ENCODE data around the gene SEMA3G. TPM values are rescaled to one million over a fixed set of nuclear protein-coding genes. Genes with fewer than 3 reads are reported as not detected.

The SEMA3G gene
- polyA plus RNA-seq, 1 donor: 14.1 TPM

- no peak for DNase-seq (ENCODE audit: low read depth)
Observed at GRCh38 chr3:52454250-52454937, 9.5 kb upstream of the SEMA3G start.

GRCh38 chr3:52453496-52454249 is 8.8 kb upstream of the SEMA3G start, which contains the start of gene TNNC1:
TSS of gene TNNC1 (minus strand) at chr3:52454041. CDS start at chr3:52454015, 26 bp downstream.
- no peak for DNase-seq (ENCODE audit: low read depth)

GRCh38 chr3:52452570-52453221 is 7.8 kb upstream of the SEMA3G start:
- no peak for DNase-seq (ENCODE audit: low read depth)

GRCh38 chr3:52452126-52452525 is 7.2 kb upstream of the SEMA3G start:
- DNase-seq (ENCODE audit: low read depth): no peak

GRCh38 chr3:52451237-52452083 is 6.6 kb upstream of the SEMA3G start:
- no peak for DNase-seq (ENCODE audit: low read depth)

GRCh38 chr3:52450489-52451236 is 5.8 kb upstream of the SEMA3G start:
- DNase-seq (ENCODE audit: low read depth): no peak

GRCh38 chr3:52447512-52448355 is 2.8 kb upstream of the SEMA3G start:
- no peak for DNase-seq (ENCODE audit: low read depth)

- no peak for DNase-seq (ENCODE audit: low read depth)
Observed at GRCh38 chr3:52446631-52447511, 2.0 kb upstream of the SEMA3G start.

- DNase-seq (ENCODE audit: low read depth): no peak
Observed at GRCh38 chr3:52446042-52446441, 1.1 kb upstream of the SEMA3G start.

GRCh38 chr3:52443791-52444687 is 864 bp downstream of the SEMA3G start:
- DNase-seq (ENCODE audit: low read depth): no peak

- DNase-seq (ENCODE audit: low read depth): no peak
Observed at GRCh38 chr3:52443268-52443610, 1.7 kb downstream of the SEMA3G start.

GRCh38 chr3:52442409-52443267 is 2.3 kb downstream of the SEMA3G start:
- no peak for DNase-seq (ENCODE audit: low read depth)

- no peak for DNase-seq (ENCODE audit: low read depth)
Observed at GRCh38 chr3:52441772-52442332, 3.1 kb downstream of the SEMA3G start.

GRCh38 chr3:52441091-52441771 is 3.7 kb downstream of the SEMA3G start:
- no peak for DNase-seq (ENCODE audit: low read depth)

- no peak for DNase-seq (ENCODE audit: low read depth)
Observed at GRCh38 chr3:52440671-52441070, 4.2 kb downstream of the SEMA3G start.

- no peak for DNase-seq (ENCODE audit: low read depth)
Observed at GRCh38 chr3:52440249-52440551, 4.7 kb downstream of the SEMA3G start.

Data from forelimb muscle (tissue), 1 donor.